NAMALWA (cell line): Measurements from ENCODE around the gene ATG10.
"Not testable (repeated sequence)": the region's sequence is repeated elsewhere in the genome, so short reads cannot be mapped to it uniquely, and the experiment has no call there.

ENCODE experiments used
- DNase-seq: peaks from one replicate; pipeline ENCODE4 v3.0.0-alpha.2; 2015; ENCODE audit warnings: low spot score

Gene ATG10

GRCh38 chr5:81983148-81983547 is 11.3 kb downstream of the ATG10 start:
- DNase-seq, result not testable (repeated sequence)

DNA sequence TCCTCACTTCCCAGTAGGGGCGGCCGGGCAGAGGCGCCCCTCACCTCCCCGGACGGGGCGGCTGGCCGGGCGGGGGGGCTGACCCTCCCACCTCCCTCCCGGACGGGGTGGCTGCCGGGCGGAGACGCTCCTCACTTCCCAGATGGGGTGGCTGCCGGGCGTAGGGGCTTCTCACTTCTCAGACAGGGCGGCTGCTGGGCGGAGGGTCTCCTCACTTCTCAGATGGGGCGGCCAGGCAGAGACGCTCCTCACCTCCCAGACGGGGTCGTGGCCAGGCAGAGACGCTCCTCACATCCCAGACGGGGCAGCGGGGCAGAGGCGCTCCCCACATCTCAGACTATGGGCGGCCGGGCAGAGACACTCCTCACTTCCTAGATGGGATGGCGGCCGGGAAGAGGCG is 11.7 kb downstream of the ATG10 start:
- DNase-seq, result not testable (repeated sequence)

DNA sequence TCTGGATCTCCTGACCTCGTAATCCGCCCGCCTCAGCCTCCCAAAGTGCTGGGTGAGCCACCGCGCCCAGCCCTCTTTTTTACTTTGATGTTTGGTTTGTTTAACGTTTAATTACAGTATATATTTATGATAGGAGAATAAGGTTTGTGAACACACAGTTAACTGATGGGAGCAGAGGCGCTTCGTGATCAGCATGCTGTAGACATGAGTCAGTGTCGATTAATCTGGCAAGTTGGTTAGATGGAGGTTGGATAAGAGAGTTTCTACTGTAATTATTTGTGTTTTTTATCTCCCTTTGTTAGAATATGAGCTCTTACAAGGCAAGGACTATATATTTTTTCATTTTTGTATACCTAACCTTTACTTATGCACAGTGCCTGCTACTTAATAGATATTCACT is 14.3 kb downstream of the ATG10 start:
- no peak for DNase-seq

DNA sequence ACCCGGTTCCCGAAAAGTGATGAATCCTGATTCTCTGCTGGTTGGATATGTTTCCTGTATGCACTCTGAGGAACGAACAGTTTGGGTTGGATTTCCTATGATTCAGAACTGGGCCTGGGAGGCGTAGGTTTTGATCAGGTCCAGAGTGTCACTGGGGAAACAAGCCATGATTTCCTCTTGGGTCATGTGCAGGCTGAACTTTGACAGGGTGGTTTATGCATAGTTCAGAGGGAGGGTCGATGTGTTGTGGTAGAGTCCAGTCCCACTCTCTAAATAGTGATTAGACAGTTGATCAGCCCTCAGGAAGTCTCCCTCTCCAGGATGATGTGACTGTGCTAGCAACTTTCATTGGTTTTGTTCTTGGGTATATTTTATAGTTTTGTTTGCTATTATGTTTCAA is 17.4 kb downstream of the ATG10 start:
- DNase-seq, result no peak

- DNase-seq, result no peak
Measured at GRCh38 chr5:81994679-81995078, 22.9 kb downstream of the ATG10 start.

DNA sequence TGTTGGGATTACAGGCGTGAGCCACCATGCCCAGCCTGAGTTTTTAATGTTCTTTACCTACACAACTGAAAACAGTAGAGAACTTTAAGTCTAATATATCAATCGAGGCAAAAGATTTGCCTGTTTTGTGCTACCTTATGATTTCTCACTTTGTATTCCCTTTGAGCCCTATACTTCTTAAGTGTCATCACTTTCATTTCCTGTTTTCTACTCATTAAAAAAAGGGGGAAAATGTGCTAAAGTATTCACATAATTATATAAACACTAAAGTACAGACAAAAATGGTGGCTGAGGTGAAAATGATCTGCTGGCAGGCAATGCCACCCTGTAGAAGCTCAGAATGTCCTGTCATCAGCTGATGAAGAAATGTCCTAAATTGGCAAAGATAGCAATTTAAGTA is 23.6 kb downstream of the ATG10 start:
- no peak for DNase-seq

- no peak for DNase-seq
Measured at GRCh38 chr5:82004511-82004910, 32.7 kb downstream of the ATG10 start.

- DNase-seq, result not testable (repeated sequence)
Measured at GRCh38 chr5:82009869-82010268, 38.0 kb downstream of the ATG10 start.

DNA sequence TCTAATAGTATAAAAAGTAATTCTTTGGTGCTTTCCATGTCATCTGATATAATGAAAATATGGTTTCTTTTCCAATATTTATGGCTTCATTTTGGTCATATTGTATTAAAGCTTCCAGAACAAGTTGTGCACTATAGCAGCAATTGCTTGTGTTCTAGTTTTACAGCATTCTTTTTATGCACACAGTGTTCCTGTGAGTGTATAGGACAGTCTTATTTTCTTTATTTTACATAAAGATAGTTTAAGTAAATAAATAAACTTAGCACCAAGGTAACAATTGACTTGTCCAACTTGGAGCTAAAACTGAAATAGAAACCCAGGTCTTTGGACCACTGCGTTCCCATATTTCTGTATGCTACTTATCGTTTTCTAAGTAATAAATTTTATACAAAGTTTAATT is 38.9 kb downstream of the ATG10 start:
- no peak for DNase-seq

- DNase-seq, result no peak
Measured at GRCh38 chr5:82011761-82012160, 39.9 kb downstream of the ATG10 start.

GRCh38 chr5:82014644-82015043 is 42.8 kb downstream of the ATG10 start:
- not testable (repeated sequence) for DNase-seq

DNA sequence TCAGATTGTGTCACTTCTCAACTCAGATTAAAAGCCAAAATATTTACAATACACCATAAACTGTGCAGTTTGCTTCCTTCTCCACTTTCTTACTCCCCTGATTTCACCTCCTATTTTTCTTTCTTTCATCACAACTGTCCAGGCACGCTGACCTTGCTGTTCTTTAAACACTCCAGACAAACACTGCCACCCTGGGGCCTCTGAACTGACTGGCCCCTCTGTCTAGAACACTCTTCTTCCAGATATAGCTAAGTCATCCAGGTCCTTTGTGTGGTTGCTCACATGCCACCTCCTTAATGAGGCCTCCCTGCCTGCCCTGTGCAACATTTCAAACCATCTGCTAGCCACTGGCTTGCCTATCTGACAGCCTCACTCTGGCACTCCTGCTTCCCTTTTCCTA is 46.6 kb downstream of the ATG10 start:
- no peak for DNase-seq

DNA sequence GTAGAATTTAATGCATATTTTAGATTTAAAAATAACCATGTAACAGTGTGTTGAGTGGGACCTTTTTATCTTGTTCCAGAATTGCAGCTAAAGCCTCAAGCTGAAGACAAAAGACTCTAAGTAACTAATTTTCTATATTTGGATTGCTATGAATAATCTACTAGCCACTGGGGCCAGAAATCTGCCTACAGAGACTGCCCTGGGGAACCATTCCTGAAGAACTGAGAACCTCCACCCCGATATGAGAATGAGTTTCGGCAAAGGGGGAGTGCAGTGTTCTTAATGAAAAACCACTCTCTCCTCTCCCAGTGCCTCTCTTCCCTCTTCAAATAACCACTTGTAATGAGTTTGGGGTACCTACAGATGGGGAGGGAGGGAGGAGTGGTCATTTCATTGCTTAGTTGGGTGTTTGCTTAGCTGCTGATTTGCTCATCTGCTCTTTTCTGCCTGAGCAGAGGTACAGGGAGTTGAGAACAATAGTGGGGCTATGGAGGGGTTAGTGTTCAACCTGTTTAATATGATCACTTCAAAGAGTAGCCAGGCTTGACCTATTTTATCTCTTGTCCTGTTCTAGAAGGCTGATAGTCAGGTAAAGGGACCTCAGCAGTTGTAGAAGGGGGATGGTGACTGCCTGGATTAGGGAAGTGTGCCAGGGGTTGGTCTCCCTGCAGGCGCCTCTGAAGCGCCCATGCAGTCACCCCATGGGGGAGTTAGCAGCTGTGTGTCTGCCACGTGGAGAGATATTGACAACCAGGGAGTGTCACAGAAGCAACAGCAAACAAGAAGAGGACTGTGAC is 47.7 kb downstream of the ATG10 start:
- peak; percentile 5 for DNase-seq

DNA sequence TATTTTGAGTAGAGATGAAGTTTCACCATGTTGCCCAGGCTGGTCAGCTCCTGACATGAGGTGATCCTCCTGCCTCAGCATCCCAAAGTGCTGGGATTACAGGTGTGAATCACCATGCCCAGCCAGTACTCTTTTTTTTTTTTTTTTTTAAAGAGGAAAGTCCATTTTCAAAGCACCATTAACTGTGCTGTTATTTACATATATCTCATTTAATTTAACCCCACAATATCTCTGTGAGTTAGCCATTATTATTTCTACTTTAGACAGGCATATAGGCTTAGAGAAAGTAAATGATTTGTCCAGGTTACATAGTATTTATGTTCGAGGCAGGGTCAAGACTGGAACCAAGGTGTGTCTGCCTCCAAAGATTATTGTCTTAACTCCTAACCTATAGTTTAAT is 50.7 kb downstream of the ATG10 start:
- no peak for DNase-seq

DNA sequence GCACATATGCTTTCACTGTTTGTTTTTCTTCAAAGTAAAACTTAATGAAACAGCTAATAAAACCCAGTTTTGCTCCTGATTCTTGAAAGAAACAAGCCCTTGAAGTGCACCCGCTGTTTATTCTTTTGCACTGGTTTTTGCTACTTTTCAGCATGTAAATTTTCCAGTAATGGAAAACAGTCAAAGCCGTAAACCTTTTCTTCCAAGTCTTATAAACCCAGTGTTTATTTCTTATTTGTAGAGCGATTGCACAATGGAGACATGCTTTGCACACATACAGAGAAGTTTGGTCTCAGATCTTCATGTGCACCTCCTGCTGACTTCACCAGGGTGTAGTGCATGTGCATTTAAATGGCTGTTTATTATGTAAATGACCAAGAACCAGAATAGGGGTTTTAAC is 51.8 kb downstream of the ATG10 start:
- DNase-seq, result no peak

- DNase-seq, result no peak
Measured at GRCh38 chr5:82031220-82032119, 59.6 kb downstream of the ATG10 start.

DNA sequence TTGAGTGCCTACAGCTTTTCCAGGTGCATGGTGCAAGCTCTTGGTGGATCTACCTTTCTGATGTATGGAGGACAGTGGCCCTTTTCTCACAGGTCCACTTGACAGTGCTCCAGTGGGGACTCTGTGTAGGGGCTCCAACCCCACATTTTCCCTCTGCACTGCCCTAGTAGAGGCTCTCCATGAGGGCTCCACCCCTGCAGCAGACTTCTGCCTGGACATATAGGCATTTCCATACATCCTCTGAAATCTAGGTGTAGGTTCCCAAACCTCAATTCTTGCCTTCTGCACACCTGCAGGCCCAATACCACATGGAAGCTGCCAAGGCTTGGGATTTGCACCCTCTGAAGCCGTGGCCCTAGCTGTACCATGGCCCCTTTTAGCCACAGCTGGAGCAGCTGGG is 71.1 kb downstream of the ATG10 start:
- not testable (repeated sequence) for DNase-seq

GRCh38 chr5:82044010-82044409 is 72.2 kb downstream of the ATG10 start:
- no peak for DNase-seq

- no peak for DNase-seq
Measured at GRCh38 chr5:82045554-82046275, 73.9 kb downstream of the ATG10 start.

DNA sequence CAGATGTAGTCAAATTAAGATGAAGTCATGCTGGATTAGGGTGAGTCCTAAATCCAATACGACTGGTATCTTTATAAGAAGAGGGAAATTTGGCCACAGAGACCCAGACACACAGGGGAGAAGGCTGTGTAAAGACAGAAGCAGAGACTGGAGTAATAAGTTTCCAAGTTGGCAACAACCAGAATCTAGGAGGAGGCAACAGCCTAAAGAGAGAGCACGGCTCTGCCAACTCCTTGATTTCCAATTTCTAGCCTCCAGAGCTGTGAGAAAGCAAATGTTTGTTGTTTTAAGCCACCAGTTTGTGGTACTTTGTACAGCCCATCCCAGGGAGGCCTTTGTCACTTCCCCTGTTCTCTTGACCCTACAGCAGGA is 74.4 kb downstream of the ATG10 start:
- no peak for DNase-seq

DNA sequence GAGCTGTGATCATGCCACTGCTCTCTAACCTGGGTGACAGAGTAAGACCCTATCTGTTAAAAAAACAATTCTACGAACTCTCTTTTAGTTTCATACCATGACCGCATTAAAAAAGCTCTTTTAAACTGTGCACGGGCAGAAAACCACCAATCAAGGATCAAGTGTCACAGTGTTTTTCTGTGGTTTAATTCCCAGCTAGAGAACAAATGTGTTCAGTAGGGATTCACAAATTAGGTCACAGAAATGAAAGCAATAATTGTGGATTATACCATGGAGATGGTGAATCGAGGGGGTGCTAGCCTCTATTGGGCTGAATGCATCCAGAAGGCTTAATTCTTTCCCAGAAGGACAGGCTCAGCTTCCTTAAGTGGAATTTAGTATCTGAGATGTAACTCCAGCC is 79.1 kb downstream of the ATG10 start:
- no peak for DNase-seq

DNA sequence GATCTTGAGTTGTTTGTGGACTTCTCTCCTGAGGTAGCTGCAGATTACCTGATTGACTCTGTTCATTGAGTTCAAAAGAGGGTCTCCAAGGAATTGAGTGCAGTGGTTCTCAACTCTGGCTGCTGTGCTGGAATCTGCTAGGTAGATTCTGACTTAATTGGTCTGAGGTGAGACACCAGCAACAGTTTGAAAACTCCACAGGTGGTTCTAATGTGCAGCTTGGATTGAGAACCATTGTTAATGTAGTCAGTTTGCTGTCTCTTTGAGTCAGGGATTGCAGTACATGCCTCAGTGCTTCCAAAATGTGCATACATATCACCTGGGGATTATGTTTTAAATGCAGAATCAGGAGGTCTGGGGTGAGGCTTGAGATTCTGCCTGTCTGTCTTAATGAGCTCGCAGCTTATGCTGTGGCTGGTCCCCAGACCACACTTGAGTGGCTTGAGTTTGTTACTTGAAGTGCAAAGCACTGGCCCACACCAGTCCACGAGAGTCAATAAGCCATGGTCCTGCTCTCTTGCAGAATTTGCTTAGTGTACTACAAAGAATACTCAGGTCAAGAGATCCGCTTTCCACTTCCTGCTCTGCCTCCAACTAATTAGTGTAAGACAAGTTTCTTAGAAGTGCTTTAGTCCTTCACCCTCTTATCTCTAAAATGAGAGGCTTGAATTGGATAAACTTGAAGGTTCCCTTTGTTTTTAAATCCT is 82.3 kb downstream of the ATG10 start:
- DNase-seq, result no peak
